ENCODE results near the gene STK32B.

The STK32B gene

DNA sequence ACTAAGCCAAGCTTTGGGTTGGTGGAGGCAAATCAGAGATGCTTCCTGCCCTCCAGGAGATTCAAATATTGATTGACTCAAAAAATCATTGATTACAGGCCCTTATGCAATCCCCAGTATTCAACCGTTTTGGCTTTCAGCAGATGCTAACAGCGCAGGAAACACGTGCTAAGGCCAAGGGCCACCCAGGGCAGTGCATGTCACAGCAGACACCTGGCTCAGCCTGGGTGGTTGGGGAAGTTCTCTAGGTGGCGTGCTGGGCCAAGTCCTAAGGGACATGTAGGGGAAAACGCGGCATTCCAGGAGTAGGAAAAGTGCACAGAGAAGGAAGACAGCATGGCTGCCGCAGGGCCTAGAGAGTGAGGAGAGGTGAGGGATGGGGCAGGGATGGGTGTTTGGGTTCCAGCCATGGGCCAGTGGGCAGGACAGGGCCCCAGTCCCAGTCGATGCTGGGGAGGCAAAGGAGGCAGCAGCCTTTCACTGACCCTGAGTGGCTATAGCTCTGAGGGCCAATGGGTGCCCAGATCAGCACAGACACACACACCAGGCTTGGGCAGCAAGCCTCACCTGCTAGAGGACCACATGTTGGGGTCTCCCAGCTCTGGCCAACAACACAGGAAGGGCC, 418.0 kb downstream of the STK32B start:
- DNase-seq (ENCODE audit: low read depth, low spot score): no peak

GRCh38 chr4:5469861-5470260, 418.6 kb downstream of the STK32B start:
- DNase-seq (ENCODE audit: low read depth, low spot score): no peak

- no peak for DNase-seq (ENCODE audit: low read depth, low spot score)
Measured at GRCh38 chr4:5470318-5471198, 419.3 kb downstream of the STK32B start.

GRCh38 chr4:5471206-5471605, 419.9 kb downstream of the STK32B start:
- no peak for DNase-seq (ENCODE audit: low read depth, low spot score)

GRCh38 chr4:5471691-5472090, 420.4 kb downstream of the STK32B start:
- no peak for DNase-seq (ENCODE audit: low read depth, low spot score)

GRCh38 chr4:5472160-5472591, 420.9 kb downstream of the STK32B start:
- no peak for DNase-seq (ENCODE audit: low read depth, low spot score)

GRCh38 chr4:5473125-5473524, 421.8 kb downstream of the STK32B start:
- DNase-seq (ENCODE audit: low read depth, low spot score): no peak

GRCh38 chr4:5474756-5475155, 423.5 kb downstream of the STK32B start:
- DNase-seq (ENCODE audit: low read depth, low spot score): no peak

GRCh38 chr4:5477613-5478012, 426.3 kb downstream of the STK32B start:
- DNase-seq (ENCODE audit: low read depth, low spot score): no peak

DNA sequence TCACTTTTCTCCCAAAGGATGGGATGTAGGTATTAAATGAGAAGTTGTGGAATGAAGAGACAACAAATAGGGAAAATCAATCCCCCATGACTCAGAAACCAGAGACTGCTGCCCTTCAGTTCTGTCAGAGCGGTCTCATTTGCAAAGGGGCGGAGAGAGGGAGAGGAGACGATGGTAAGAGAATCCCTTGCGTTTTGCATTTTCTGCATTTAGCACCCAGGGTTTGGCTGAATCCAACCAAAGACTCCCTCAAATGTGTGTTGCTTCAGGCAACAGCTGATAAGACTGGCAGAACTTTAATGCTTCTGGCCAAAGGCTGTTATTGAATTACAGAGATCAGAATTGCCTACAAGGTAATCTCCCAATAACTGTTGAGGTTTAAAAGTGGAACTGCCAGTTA, 426.9 kb downstream of the STK32B start:
- DNase-seq (ENCODE audit: low read depth, low spot score): no peak

DNA sequence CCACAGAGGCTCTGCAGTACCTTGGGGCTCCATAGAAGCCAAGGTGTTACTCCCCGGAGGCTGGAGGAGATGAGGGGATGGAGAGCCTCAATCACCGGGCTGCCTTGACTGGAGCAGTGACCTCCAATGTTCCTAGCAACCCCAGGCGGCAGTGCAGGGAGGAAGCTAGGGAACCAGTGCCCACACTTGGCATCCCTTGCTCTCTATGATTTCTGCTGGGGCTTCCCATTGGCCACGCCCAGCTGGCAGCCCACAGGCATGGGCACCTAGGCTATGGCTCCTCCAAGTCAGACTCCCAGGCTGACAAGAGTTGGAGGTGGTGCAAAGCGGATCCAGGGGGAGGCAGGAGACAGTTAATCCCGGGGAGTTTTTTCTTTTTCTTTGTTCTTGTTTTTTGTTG, 427.4 kb downstream of the STK32B start:
- DNase-seq (ENCODE audit: low read depth, low spot score): no peak

DNA sequence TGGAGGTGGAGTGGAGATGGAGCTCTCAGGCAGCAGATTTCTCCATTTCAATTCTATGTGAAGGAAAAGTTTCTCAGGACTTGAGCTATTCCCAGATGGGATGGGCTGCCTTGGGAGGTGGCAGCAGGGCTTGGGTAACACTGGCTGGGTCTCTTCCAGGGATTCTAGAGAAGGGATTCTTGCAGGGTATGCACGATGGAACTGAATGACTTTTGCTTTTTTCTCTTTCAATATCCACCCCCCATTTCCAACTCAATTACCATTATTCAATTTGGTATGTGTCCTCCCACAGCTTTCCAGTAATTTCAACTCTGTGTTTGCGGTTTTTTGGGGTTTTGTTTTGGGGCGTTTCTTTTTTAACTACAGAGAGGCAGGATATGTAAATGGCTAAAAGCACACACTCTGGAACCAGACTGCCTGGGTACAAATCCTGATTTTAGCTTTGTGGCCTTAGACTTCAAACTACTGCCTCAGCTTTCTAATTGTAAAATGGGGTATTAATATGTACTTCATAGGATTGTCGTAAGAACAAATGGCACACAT, 428.3 kb downstream of the STK32B start:
- DNase-seq (ENCODE audit: low read depth, low spot score): no peak

DNA sequence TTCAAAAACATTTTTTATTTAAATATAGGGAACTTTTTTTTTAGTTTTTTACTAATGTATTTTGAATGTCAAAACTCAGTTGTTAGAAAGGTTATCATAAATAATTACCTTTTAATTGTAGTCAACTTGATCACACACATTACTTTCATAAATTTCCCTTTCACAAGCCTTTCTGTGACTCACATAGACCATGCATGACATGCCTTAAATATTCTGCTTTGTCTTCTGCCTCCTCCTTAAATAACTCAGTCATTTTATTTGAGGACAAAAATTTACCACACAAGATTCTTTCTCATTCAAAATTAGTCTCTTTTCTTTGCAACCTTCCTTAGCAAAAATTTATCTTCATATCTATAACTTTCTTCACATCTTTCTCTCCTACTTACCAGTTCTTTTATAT, 437.1 kb downstream of the STK32B start:
- no peak for DNase-seq (ENCODE audit: low read depth, low spot score)

- DNase-seq (ENCODE audit: low read depth, low spot score): no peak
Measured at GRCh38 chr4:5489260-5489659, 438.0 kb downstream of the STK32B start.

DNA sequence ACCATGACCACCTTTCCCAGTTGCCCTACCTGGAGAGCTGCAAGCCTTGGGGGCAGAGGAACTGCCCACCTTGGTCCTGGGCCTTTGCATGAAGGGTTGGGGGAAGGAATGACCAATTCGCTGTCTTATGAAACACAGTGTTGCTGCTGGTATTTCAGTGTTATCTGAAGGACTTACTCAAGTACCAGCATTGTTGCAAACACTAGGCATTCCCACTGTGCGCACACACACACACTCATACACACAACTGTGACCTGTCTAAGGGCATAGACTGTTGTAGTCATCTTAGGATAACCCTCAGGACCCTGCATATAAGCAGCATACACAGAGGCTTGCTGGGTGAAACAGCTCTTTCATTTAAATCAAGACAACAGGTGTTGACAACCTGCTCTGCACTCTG, 446.2 kb downstream of the STK32B start:
- no peak for DNase-seq (ENCODE audit: low read depth, low spot score)

DNA sequence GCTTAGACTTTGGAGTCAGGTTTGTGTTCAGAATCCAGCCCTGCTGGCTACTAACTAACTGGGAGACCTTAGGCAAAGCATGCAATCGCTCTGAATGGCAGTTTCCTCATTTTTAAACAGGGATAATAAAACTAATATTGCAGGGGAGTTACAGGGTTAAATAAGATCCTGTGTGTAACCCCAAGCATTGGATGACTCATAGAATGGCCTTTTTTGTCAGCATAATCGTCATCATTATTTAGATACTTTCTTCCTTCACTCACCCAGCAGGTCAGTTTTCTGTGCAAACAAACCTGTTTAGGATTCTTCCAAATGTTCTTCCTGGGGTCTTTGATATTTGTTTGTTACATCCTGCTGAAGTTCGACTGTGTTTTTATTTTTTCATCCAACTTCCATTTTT, 448.9 kb downstream of the STK32B start:
- DNase-seq (ENCODE audit: low read depth, low spot score): no peak

- no peak for DNase-seq (ENCODE audit: low read depth, low spot score)
Measured at GRCh38 chr4:5503336-5503936, 452.2 kb downstream of the STK32B start.

GRCh38 chr4:5504486-5504885, 453.2 kb downstream of the STK32B start:
- no peak for DNase-seq (ENCODE audit: low read depth, low spot score)

DNA sequence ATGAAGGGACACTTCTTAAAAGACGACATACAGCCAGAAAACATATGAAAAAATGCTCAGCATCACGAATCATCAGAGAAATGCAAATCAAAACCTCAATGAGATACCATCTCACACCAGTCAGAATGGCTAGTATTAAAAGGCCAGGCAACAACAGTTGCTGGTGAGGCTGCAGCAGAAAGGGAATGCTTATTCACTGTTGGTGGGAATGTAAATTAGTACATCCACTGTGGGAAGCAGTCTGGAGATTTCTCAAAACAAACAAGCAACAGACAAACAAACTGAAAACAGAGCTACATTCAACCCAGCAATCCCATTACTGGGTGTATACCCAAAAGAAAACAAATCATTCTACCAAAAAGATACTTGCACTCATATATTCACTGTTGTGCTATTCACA, 459.2 kb downstream of the STK32B start:
- DNase-seq (ENCODE audit: low read depth, low spot score): no peak

DNA sequence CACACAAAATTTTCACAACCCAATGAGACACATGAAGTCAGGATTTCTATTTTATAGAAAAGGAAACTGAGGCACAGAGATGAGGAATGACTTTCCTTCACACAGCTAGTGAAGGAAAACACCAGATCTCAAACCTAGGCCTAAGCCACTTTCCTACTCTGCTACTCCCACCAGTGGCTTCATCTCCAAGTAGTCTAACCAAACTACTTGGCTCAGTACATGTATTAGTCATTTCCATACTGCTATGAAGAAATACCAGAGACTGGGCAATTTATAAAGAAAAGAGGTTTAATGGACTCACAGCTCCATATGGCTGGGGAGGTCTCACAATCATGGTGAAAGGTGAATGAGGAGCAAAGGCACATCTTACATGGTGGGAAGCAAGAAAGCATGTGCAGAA, 460.5 kb downstream of the STK32B start:
- no peak for DNase-seq (ENCODE audit: low read depth, low spot score)

DNA sequence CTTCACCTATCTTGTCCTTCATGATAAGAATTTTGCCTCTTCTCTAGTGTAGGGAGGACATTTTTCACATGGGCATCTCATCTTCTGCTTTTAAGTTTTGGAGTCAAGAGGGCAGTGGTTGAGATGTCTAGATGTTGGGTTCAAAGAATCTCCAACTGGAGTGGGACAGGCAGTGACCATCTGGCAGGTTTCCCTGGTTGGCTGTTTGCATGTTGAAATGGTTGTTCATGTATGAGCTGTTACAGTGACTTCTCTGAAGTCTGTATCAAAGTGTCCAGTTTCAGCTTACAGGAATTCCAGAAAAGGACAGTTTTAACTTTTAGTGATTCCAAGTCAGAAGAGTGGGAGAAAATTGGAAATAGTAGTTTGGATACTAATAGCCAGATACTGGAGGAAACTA, 464.4 kb downstream of the STK32B start:
- no peak for DNase-seq (ENCODE audit: low read depth, low spot score)

GRCh38 chr4:5517372-5517771, 466.1 kb downstream of the STK32B start:
- DNase-seq (ENCODE audit: low read depth, low spot score): no peak
